K562 (cell line): ENCODE data around the gene UTP4. TPM values are rescaled to one million over a fixed set of nuclear protein-coding genes. Genes with fewer than 3 reads are reported as not detected.

Experiments used
- ATAC-seq: fragments of 200-7000 bp; cut with Tn5 transposase; 3 replicates; pipeline ENCODE4 v1.9.1; 2020; ENCODE audit warnings: moderate library complexity
- BruUV-seq: library from RNA; stranded (reverse); fragments of 400-500 nt; replicated peaks from 2 replicates; lab custom pipeline; 2021; lab: Mats Ljungman, UMichigan
- CTCF ChIA-PET: fragments of 300-600 bp; formaldehyde crosslinking; extraction: SDS; loops from one replicate; lab custom pipeline; 2021; ENCODE audit warnings: low intra/inter-chr PET ratio; lab: Yijun Ruan, JAX
- POLR2A ChIA-PET: fragments of 300-600, 350-650 bp; sonication (Branson Sonifier 250); formaldehyde crosslinking; extraction: SDS; loops from one replicate; lab custom pipeline; 2021; ENCODE audit warnings: antibody characterized with exemption, inconsistent platforms; lab: Yijun Ruan, JAX
- DNase-seq, 4 experiments: peaks; one replicate each; pipeline versions ENCODE4 v3.0.0 to v3.0.0-alpha.2; 2011 to 2018; ENCODE audit warnings: low spot score in 3 of 4, mixed read lengths in 3 of 4; ENCODE audit errors: extremely low read depth in 1 of 4
- FAIRE-seq: peaks from 2 replicates; lab custom pipeline; 2011; peaks lifted over from hg19 to GRCh38; lab: Jason Lieb, UNC
- H2AFZ ChIP-seq: 2 replicates; pipeline ENCODE4 v1.6.0; 2011; ENCODE audit warnings: low read depth, low read length, control low read depth, inconsistent platforms
- H3K27ac ChIP-seq: fragments of 200-600 bp; 3 replicates; pipeline ENCODE4 v1.8.0; 2011; ENCODE audit warnings: low read depth, mild to moderate bottlenecking, control low read depth, inconsistent platforms, low read length, moderate library complexity, mixed read lengths; ENCODE audit errors: extremely low read depth
- H3K27me3 ChIP-seq, 2 experiments: fragments of 300-600 bp in 1 of 2; 2 replicates in 1 of 2; 3 replicates in 1 of 2; pipeline versions ENCODE4 v1.6.0 to v1.8.0; 2011; ENCODE audit warnings: inconsistent platforms in 2 of 2, low read length in 2 of 2, mild to moderate bottlenecking in 1 of 2, mixed read lengths in 1 of 2, moderate library complexity in 1 of 2; ENCODE audit not compliant: control insufficient read depth in 2 of 2, insufficient read depth in 2 of 2
- H3K36me3 ChIP-seq: fragments of 300-600 bp; 3 replicates; pipeline ENCODE4 v1.8.0; 2011; ENCODE audit warnings: mild to moderate bottlenecking, low read length, inconsistent platforms; ENCODE audit not compliant: control insufficient read depth, insufficient read depth
- H3K4me1 ChIP-seq, 2 experiments: fragments of 200-600 bp in 1 of 2; replicated peaks in 1 of 2; 2 replicates in 1 of 2; 3 replicates in 1 of 2; pipeline versions ENCODE4 v1.5.1 to v1.8.0; 2011; ENCODE audit warnings: inconsistent platforms in 2 of 2, low read length in 2 of 2, mild to moderate bottlenecking in 1 of 2, mixed read lengths in 1 of 2, moderate library complexity in 1 of 2; ENCODE audit not compliant: control insufficient read depth in 2 of 2, insufficient read depth in 2 of 2
- H3K4me2 ChIP-seq: 2 replicates; pipeline ENCODE4 v1.6.1; 2011; ENCODE audit warnings: low read length, control low read depth, inconsistent platforms, mixed read lengths; ENCODE audit not compliant: insufficient read depth
- H3K4me3 ChIP-seq: fragments of 200-600 bp; sonication (generic), shearing (Covaris generic); 2 replicates; pipeline ENCODE4 v1.5.1; 2016; ENCODE audit warnings: control low read depth, inconsistent platforms
- H3K79me2 ChIP-seq: fragments of 200-600 bp; 3 replicates; pipeline ENCODE4 v1.8.0; 2011; ENCODE audit warnings: low read length, inconsistent platforms; ENCODE audit not compliant: control insufficient read depth, insufficient read depth
- H3K9ac ChIP-seq, 2 experiments: 2 replicates each; pipeline versions ENCODE4 v1.6.0 to v1.6.1; 2011; ENCODE audit warnings: low read depth in 2 of 2, low read length in 2 of 2, control low read depth in 1 of 2, inconsistent platforms in 1 of 2, mild to moderate bottlenecking in 1 of 2, mixed read lengths in 1 of 2; ENCODE audit not compliant: insufficient read depth in 1 of 2
- H3K9me1 ChIP-seq: one replicate; pipeline ENCODE4 v1.6.0; 2011; ENCODE audit warnings: inconsistent platforms, mild to moderate bottlenecking, low read length, moderate library complexity; ENCODE audit not compliant: control insufficient read depth, insufficient read depth
- H3K9me3 ChIP-seq: replicated peaks from 2 replicates; pipeline ENCODE4 v1.5.1; 2011; ENCODE audit warnings: low read depth, low read length, inconsistent platforms; ENCODE audit not compliant: control insufficient read depth, insufficient read depth
- H4K20me1 ChIP-seq: replicated peaks from 2 replicates; pipeline ENCODE4 v1.6.1; 2011; ENCODE audit warnings: low read length, inconsistent platforms, mixed read lengths; ENCODE audit not compliant: control insufficient read depth, insufficient read depth
- COPS2 ChIP-seq: fragments of 450-650 bp; conservative IDR thresholded peaks from 2 replicates; pipeline ENCODE4 v1.6.1; 2016; ENCODE audit warnings: mild to moderate bottlenecking, moderate library complexity
- HCFC1 ChIP-seq: IDR thresholded peaks from 2 replicates; pipeline ENCODE4 v1.6.1; 2012; ENCODE audit warnings: low read depth, low read length, improper control_type of control experiment
- MCM3 ChIP-seq: fragments of 450-650 bp; IDR thresholded peaks from 2 replicates; pipeline ENCODE4 v1.6.1; 2016
- PRMT5 ChIP-seq: sonication (generic); formaldehyde crosslinking; IDR thresholded peaks from 2 replicates; pipeline ENCODE4 v1.5.0; 2020; ENCODE audit warnings: missing genetic modification reagents
- RBM25 ChIP-seq: fragments of 200-400 bp; formaldehyde crosslinking; IDR thresholded peaks from 2 replicates; pipeline ENCODE4 v1.6.1; 2018; ENCODE audit warnings: low read length, low read depth, moderate library complexity; ENCODE audit not compliant: severe bottlenecking
- SPI1 ChIP-seq: IDR thresholded peaks from 2 replicates; pipeline ENCODE4 v1.6.1; 2011; ENCODE audit warnings: low read depth, low read length, control low read depth, borderline replicate concordance
- SRSF3 ChIP-seq: fragments of 200-400 bp; formaldehyde crosslinking; IDR thresholded peaks from 2 replicates; pipeline ENCODE4 v1.6.1; 2016; ENCODE audit warnings: mild to moderate bottlenecking, low read length, moderate library complexity; ENCODE audit not compliant: insufficient read depth
- ZBTB7A ChIP-seq: IDR thresholded peaks from 2 replicates; pipeline ENCODE4 v1.6.1; 2011; ENCODE audit warnings: low read depth, mild to moderate bottlenecking, low read length, moderate library complexity, borderline replicate concordance; ENCODE audit not compliant: control insufficient read depth
- ZNF76 ChIP-seq: fragments of 250-450 bp; sonication (Bioruptor Pico); IDR thresholded peaks from 2 replicates; pipeline ENCODE4 v1.4.0; 2020; ENCODE audit warnings: mild to moderate bottlenecking, moderate library complexity, borderline replicate concordance
- WGBS: fragments of 100-300 bp; shearing (Covaris generic); methylation state at CpG from one replicate; pipeline ENCODE4 v1.1.6; 2016; ENCODE audit warnings: low coverage, mixed read lengths; ENCODE audit not compliant: insufficient coverage; ENCODE audit errors: missing lambda C conversion rate; 5-methylcytosine and 5-hydroxymethylcytosine counted together
- in situ Hi-C: fragments of 300-500 bp; cut with MboI; formaldehyde crosslinking; loops from 4 replicates; pipeline ENCODE4 v1.15.0; 2018; ENCODE audit warnings: inconsistent platforms, mixed read lengths
- intact Hi-C: fragments of 100-400 bp; cut with micrococcal nuclease; formaldehyde crosslinking; loops from 2 replicates; pipeline ENCODE4 v1.14.2; 2022
- polyA plus RNA-seq, 8 experiments: library from polyadenylated mRNA; depleted of rRNA in 4 of 8; stranded (reverse) in 5 of 8; unstranded in 3 of 8; fragments of >200 nt; fragmentation: Nextera tagmentation in 2 of 8; fragmentation: Illumina TruSeq in 1 of 8; extraction: Ambion mirVana in 2 of 8; extraction: Trizol in 1 of 8; gene quantifications; 2 replicates each; pipeline versions ENCODE4 v1.2.1 to v1.2.3, GENCODE V29; 2011 to 2014; ENCODE audit warnings: inconsistent platforms in 1 of 8, missing spikeins in 1 of 8
- total RNA-seq, 7 experiments: library from RNA; depleted of rRNA in 6 of 7; stranded (reverse); fragments of >200 nt in 6 of 7; fragmentation: Illumina TruSeq in 2 of 7; extraction: Trizol in 2 of 7; gene quantifications; 2 replicates each; pipeline versions ENCODE4 v1.2.1 to v1.2.3, GENCODE V29; 2011 to 2021; ENCODE audit warnings: low replicate concordance in 1 of 7
- TF ChIP-seq, protein P1 (sequence below): sonication (generic); formaldehyde crosslinking; IDR thresholded peaks from 2 replicates; pipeline ENCODE4 v1.5.0; 2020; ENCODE audit warnings: missing genetic modification reagents
- TF ChIP-seq, protein P2 (sequence below): fragments of 450-650 bp; IDR thresholded peaks from 2 replicates; pipeline ENCODE4 v1.6.1; 2016; ENCODE audit warnings: borderline replicate concordance

Gene UTP4
- total and polyA plus RNA-seq, 9 of the 15 experiments (the other 6 are each of a cell fraction or from before 2014, with no cell fraction given): 46.1 to 203 (median 145) TPM

DNA sequence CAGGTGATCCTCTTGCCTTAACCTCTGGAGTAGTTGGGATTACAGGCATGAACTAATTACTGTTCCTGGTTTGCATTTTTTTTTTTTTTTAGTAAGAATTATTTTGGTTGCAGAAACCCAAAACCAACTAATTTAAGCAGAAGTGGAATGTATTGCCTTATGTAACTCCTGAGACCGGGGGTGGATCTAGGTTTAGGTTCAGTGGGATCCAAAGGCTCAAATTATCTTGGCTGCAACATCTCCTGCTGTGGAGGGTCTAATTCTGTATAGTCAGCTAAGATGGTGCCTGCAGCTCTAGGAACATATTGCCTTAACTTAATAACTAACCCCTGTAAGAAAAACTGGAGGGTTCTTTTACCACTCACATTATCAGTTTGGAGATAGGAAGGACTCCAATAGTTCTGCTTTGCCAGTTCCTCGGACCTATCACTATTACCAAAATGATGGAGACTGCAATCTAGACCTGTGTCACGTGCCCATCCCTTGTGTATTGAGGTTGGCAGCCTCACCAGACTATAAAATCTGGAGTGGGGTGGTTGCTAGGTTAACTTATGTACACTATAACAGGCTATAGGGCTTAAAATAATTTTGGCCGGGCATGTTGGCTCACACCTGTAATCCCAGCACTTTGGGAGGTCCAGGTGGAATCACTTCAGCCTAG lies 63.0 kb downstream of the UTP4 start:
- Histone ChIP-seq H3K27ac (no peak overlapping the region), H3K9me3 (no peaks in the 10 kb centered on the region), H3K36me3 (no peaks in the 10 kb centered on the region), H2AFZ (no peak overlapping the region), H3K9ac (no peak overlapping the region), H3K27me3 (no peaks in the 10 kb centered on the region), H3K4me2 (no peak overlapping the region), H3K9me1 (no peaks in the 10 kb centered on the region), H3K79me2 (no peaks in the 10 kb centered on the region; the same call in 2 of the 3 replicates), H3K4me1 (no peaks in the 10 kb centered on the region; a peak in 1 of 5 replicates), H3K4me3 (no peak overlapping the region), H4K20me1 (no peaks in the 10 kb centered on the region)
- ATAC-seq: no peak
- FAIRE-seq: no peak
- intact Hi-C loops (no loop called here), in situ Hi-C loops (no loop called here)
- DNase-seq: no peak
- CTCF ChIA-PET: no interaction called here
- POLR2A ChIA-PET: interaction anchor here (2.2 kb wide), 1 partner anchor 8 kb away, joined by 9 read pairs; no protein-coding TSS in a partner anchor
- TF ChIP-seq, protein P1, sequence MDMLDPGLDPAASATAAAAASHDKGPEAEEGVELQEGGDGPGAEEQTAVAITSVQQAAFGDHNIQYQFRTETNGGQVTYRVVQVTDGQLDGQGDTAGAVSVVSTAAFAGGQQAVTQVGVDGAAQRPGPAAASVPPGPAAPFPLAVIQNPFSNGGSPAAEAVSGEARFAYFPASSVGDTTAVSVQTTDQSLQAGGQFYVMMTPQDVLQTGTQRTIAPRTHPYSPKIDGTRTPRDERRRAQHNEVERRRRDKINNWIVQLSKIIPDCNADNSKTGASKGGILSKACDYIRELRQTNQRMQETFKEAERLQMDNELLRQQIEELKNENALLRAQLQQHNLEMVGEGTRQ (CRISPR knock-in tag): 0 out of 2 replicates have a peak, but pooled peaks have one; percentile 18
- no peak for TF ChIP-seq HCFC1
- no TSS peak for BruUV-seq
- WGBS: 57% methylated on average over 4 of the region's 4 CpGs

DNA sequence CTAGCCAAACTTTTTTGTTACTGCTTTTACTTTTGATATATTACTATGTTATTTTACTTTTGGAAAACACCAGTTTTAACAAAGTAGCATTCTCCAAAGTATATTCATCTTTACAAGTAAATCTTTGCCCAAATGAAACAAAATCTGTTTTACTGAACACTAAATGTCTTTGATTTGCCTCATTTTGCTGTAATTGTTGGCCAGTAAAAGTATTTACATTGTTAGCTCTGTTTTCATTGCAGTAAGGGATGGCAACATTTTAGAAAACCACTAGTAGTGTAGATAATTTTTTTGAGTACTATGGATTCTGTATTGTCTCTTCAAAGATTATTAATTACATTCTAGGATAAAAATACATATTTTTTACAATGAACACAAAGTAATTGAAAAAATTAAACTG lies 65.1 kb downstream of the UTP4 start:
- H3K4me3 ChIP-seq: no peak overlapping the region
- H3K9me3 ChIP-seq: no peaks in the 10 kb centered on the region
- POLR2A ChIA-PET: no interaction called here
- in situ Hi-C loops (no loop called here), intact Hi-C loops (no loop called here)
- H3K36me3 ChIP-seq: no peaks in the 10 kb centered on the region
- CTCF ChIA-PET: no interaction called here
- BruUV-seq: no TSS peak
- DNase-seq (no peak), ATAC-seq (no peak), FAIRE-seq (peak; percentile 29)
- no peak overlapping the region for H3K27ac ChIP-seq
- no peaks in the 10 kb centered on the region for H3K27me3 ChIP-seq
- H3K4me1 ChIP-seq: no peaks in the 10 kb centered on the region; a peak in 1 of 5 replicates
- H4K20me1 ChIP-seq: no peaks in the 10 kb centered on the region
- no peaks in the 10 kb centered on the region for H3K9me1 ChIP-seq
- H3K4me2 ChIP-seq: no peak overlapping the region
- H3K9ac ChIP-seq: no peak overlapping the region
- H2AFZ ChIP-seq: no peak overlapping the region
- no peaks in the 10 kb centered on the region; the same call in 2 of the 3 replicates for H3K79me2 ChIP-seq
- TF ChIP-seq SRSF3: no peak
- no peak for TF ChIP-seq SPI1
- TF ChIP-seq COPS2: no peak
- TF ChIP-seq ZBTB7A: no peak
- no peak for TF ChIP-seq RBM25
- TF ChIP-seq, protein P2, sequence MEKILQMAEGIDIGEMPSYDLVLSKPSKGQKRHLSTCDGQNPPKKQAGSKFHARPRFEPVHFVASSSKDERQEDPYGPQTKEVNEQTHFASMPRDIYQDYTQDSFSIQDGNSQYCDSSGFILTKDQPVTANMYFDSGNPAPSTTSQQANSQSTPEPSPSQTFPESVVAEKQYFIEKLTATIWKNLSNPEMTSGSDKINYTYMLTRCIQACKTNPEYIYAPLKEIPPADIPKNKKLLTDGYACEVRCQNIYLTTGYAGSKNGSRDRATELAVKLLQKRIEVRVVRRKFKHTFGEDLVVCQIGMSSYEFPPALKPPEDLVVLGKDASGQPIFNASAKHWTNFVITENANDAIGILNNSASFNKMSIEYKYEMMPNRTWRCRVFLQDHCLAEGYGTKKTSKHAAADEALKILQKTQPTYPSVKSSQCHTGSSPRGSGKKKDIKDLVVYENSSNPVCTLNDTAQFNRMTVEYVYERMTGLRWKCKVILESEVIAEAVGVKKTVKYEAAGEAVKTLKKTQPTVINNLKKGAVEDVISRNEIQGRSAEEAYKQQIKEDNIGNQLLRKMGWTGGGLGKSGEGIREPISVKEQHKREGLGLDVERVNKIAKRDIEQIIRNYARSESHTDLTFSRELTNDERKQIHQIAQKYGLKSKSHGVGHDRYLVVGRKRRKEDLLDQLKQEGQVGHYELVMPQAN: no peak
- TF ChIP-seq ZNF76 (CRISPR knock-in tag): no peak
- TF ChIP-seq PRMT5 (CRISPR knock-in tag): no peak
- no peak for TF ChIP-seq MCM3
